Lung (tissue), 12 donors: ENCODE data around the gene PALLD. TPM values are rescaled to one million over a fixed set of nuclear protein-coding genes. Genes with fewer than 3 reads are reported as not detected.

Experiments
- ATAC-seq: fragments of 200-7000 bp; cut with Tn5 transposase; one replicate; pipeline ENCODE4 v1.9.1; 2020; ENCODE audit warnings: moderate number of reproducible peaks; ENCODE audit not compliant: insufficient read depth, low FRiP score
- DNase-seq, 3 donors: peaks; one replicate each; pipeline ENCODE4 v3.0.0-alpha.2; 2013 to 2017
- H3K27ac ChIP-seq, 2 donors: one replicate each; pipeline ENCODE4 v1.5.1; 2013; ENCODE audit warnings: mild to moderate bottlenecking in 2 of 2, moderate library complexity in 2 of 2, control low read depth in 1 of 2, inconsistent platforms in 1 of 2, low read depth in 1 of 2, low read length in 1 of 2
- H3K27me3 ChIP-seq, 3 donors: one replicate each; pipeline ENCODE4 v1.5.1; 2013; ENCODE audit warnings: low read length in 2 of 3; ENCODE audit not compliant: control insufficient read depth in 3 of 3, insufficient read depth in 3 of 3
- H3K36me3 ChIP-seq, 4 donors: one replicate each; pipeline ENCODE4 v1.5.1; 2013; ENCODE audit warnings: low read length in 4 of 4, mild to moderate bottlenecking in 1 of 4, moderate library complexity in 1 of 4; ENCODE audit not compliant: control insufficient read depth in 4 of 4, insufficient read depth in 4 of 4
- H3K4me1 ChIP-seq, 5 donors: one replicate each; pipeline ENCODE4 v1.5.1; 2013; ENCODE audit warnings: low read length in 5 of 5, mild to moderate bottlenecking in 2 of 5, moderate library complexity in 1 of 5; ENCODE audit not compliant: control insufficient read depth in 5 of 5, insufficient read depth in 5 of 5
- H3K4me3 ChIP-seq: one replicate; pipeline ENCODE4 v1.5.1; 2013; ENCODE audit warnings: mild to moderate bottlenecking, control low read depth, moderate library complexity
- H3K9ac ChIP-seq, 2 donors: one replicate each; pipeline ENCODE4 v1.5.1; 2013; ENCODE audit warnings: low read length in 2 of 2, control low read depth in 1 of 2; ENCODE audit not compliant: insufficient read depth in 1 of 2
- H3K9me3 ChIP-seq, 4 donors: one replicate each; pipeline ENCODE4 v1.5.1; 2013; ENCODE audit warnings: low read length in 3 of 4, mild to moderate bottlenecking in 1 of 4, moderate library complexity in 1 of 4; ENCODE audit not compliant: control insufficient read depth in 4 of 4, insufficient read depth in 3 of 4
- WGBS, 2 donors: extraction: QIAGEN DNeasy Blood & Tissue Kit; methylation state at CpG; one replicate each; pipeline ENCODE4 v1.1.7; 2013; 5-methylcytosine and 5-hydroxymethylcytosine counted together
- polyA plus RNA-seq, 2 donors: library from polyadenylated mRNA; stranded (reverse); fragments of 200-250 nt; gene quantifications; one replicate each; pipeline ENCODE4 v1.2.1, GENCODE V29; 2013
- total RNA-seq, 2 donors: library from RNA; depleted of rRNA in 1 of 2; stranded (reverse); fragments of >200 nt in 1 of 2; gene quantifications; one replicate each; pipeline ENCODE4 v1.2.1, GENCODE V29; 2014 to 2021
- TF ChIP-seq, protein P1 (sequence below): IDR thresholded peaks from 2 replicates; pipeline ENCODE4 v1.5.1; 2012; ENCODE audit warnings: mild to moderate bottlenecking; ENCODE audit errors: control extremely low read depth, extremely low read depth
- donor health status: control.
- donor health status: control.
- donor health status: Bipolar disorder and iron deficiency.
- donor health status: healthy.
- donor health status: DM: yes; HTN: yes; CAD: no.

The PALLD gene
- total and polyA plus RNA-seq, 4 donors: 20.7 to 139 (median 63.0) TPM

GRCh38 chr4:168928875-168929274 lies 432.0 kb downstream of the PALLD start:
- H3K9me3 ChIP-seq: peaks cover 0 to 7% (median 6%) of the 10 kb centered on the region in 4 donors
- WGBS, 2 donors: 98% methylated on average over 3 of the region's 3 CpGs
- no peak overlapping the region for H3K27ac ChIP-seq
- DNase-seq (no peak), ATAC-seq (no peak)
- TF ChIP-seq, protein P1, sequence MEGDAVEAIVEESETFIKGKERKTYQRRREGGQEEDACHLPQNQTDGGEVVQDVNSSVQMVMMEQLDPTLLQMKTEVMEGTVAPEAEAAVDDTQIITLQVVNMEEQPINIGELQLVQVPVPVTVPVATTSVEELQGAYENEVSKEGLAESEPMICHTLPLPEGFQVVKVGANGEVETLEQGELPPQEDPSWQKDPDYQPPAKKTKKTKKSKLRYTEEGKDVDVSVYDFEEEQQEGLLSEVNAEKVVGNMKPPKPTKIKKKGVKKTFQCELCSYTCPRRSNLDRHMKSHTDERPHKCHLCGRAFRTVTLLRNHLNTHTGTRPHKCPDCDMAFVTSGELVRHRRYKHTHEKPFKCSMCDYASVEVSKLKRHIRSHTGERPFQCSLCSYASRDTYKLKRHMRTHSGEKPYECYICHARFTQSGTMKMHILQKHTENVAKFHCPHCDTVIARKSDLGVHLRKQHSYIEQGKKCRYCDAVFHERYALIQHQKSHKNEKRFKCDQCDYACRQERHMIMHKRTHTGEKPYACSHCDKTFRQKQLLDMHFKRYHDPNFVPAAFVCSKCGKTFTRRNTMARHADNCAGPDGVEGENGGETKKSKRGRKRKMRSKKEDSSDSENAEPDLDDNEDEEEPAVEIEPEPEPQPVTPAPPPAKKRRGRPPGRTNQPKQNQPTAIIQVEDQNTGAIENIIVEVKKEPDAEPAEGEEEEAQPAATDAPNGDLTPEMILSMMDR: no peak
- H3K4me1 ChIP-seq: no peaks in the 10 kb centered on the region
- H3K36me3 ChIP-seq: peaks cover 7 to 38% (median 29%) of the 10 kb centered on the region in 4 donors
- no peaks in the 10 kb centered on the region for H3K27me3 ChIP-seq
- H3K9ac ChIP-seq: no peak overlapping the region
- no peak overlapping the region for H3K4me3 ChIP-seq

- DNase-seq: no peak
- Histone ChIP-seq H3K27ac (no peak overlapping the region), H3K27me3 (no peaks in the 10 kb centered on the region), H3K9ac (no peak overlapping the region), H3K4me3 (no peak overlapping the region), H3K9me3 (peaks cover 0 to 10% (median 6%) of the 10 kb centered on the region in 4 donors), H3K36me3 (peaks cover 6 to 27% (median 16%) of the 10 kb centered on the region in 4 donors), H3K4me1 (no peaks in the 10 kb centered on the region)
- TF ChIP-seq, protein P1: no peak
- ATAC-seq: no peak
- WGBS, 2 donors: 87% methylated on average over 6 of the region's 6 CpGs
Measured at GRCh38 chr4:168930413-168931196, 433.8 kb downstream of the PALLD start.

DNA sequence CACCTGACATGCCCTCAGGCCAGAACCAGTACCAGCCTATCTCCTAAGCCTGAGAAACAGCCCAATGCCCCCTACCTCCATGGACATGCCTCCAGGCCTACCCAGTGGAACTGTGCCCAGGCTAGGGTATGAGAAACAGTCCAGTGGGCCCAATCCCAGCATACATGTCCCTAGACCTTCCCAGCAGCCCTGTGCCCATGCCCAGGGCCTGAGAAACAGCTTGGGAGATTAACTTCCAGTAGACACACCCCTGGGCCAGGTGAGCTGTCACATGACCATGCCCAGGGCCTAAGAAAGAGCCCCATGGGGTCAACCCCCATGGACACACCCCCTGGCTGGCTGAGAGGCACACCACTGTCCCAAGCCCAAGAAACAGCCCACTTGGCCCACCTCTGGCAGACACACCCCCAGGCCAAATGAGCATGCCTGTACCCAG lies 434.4 kb downstream of the PALLD start:
- ATAC-seq: no peak
- H3K27me3 ChIP-seq: no peaks in the 10 kb centered on the region
- H3K9me3 ChIP-seq: peaks cover 0 to 12% (median 6%) of the 10 kb centered on the region in 4 donors
- DNase-seq: no peak
- H3K4me3 ChIP-seq: no peak overlapping the region
- H3K9ac ChIP-seq: no peak overlapping the region
- TF ChIP-seq, protein P1: no peak
- no peaks in the 10 kb centered on the region for H3K4me1 ChIP-seq
- no peak overlapping the region for H3K27ac ChIP-seq
- peaks cover 4 to 24% (median 15%) of the 10 kb centered on the region in 4 donors for H3K36me3 ChIP-seq
